NCI-H2227 (cell line): ENCODE data around the gene ABITRAM.
A peak's percentile ranks its signal among the peaks of the same experiment; 100 is the strongest.
"Not testable (repeated sequence)": the region's sequence is repeated elsewhere in the genome, so short reads cannot be mapped to it uniquely, and the experiment has no call there.

Experiments
- DNase-seq: peaks from one replicate; lab custom pipeline; 2025; ENCODE audit not compliant: unreplicated experiment; lab: John Stamatoyannopoulos, UW

ABITRAM gene

DNA sequence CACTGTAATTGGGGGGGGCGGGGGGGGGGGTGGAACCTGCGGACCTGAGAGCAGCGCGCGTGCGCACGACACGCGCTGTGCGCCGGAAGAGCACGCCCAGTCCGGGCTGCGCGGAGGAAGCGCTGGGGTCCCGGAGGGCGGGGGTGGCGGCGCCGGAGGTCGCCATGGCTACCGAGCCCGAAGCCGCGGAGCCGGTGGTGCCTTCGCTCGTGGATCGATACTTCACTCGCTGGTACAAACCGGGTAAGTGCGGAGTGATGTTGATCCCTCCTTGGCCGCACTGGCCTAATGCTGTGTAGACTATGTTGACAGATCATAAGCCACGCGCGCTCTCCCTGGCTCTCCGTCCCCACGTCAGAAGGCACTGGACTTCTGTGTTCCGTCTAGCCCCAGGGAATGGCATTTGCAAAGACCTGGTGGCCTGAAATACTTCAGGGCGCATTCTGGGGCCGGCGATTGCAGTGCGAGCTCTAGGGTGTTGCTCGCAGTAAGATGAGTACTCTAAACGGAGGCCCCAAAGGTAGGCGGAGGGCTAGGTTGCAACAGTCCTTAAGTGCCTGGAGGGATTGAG, at the start of gene ABITRAM:
Gene ABITRAM, plus strand, starts transcription at position 78 of the 571 bp plus-strand sequence. Its CDS starts 87 bp downstream, at position 165.
- peak; percentile 87 for DNase-seq

DNA sequence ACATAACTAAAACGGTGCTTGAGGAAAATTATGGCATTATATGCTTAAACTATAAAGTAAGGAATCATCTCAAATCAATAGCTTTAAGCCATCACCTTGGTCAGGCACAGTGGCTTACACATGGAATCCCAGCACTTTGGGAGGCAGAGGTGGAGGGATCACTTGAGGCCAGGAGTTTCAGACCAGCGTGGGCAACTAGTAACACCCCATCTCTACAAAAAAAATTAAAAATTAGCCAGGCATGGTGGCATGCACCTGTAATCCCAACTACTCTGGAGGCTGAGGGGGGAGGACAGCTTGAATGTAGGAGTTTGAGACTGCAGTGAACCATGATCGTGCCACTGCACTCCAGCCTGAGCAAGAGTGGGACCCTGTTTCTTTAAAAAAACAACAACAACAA, 49.5 kb upstream of the ABITRAM start:
- DNase-seq: no peak

DNA sequence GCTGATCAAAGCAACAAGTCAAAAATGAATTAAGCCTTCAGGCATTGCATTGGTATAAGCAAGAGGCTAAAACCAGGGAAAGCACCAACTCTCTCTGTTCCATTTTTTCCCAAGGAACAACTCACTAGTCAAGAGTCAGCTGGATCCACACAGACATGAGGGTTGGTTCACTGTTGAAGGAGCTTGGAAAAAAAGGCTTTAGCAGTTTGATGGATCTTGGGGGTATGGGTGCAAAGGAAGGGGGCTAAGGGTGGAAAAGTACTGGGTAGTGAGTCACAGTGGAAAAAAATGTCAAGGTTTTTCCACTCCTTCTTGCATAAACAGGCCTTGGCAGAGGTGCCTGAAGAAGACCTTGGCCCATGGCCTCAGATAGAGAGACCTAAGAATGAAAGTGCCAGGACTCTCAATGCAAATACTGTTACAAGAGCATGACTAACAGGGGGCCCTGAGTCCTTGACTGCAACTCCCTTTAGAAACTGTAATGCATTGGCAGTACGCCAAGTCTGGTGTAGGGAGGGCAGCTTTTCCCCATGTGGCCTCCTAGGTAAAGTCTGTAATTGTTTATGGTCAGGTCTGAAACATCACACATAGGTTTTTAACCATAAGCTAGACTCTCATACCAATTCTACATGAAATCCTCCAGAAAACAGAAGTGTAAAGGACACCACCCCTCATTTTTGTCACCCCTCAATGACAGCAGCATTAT, 48.4 kb upstream of the ABITRAM start:
- DNase-seq: peak; percentile 76

GRCh38 chr9:108886594-108887271, 47.5 kb upstream of the ABITRAM start:
- DNase-seq: not testable (repeated sequence)

DNA sequence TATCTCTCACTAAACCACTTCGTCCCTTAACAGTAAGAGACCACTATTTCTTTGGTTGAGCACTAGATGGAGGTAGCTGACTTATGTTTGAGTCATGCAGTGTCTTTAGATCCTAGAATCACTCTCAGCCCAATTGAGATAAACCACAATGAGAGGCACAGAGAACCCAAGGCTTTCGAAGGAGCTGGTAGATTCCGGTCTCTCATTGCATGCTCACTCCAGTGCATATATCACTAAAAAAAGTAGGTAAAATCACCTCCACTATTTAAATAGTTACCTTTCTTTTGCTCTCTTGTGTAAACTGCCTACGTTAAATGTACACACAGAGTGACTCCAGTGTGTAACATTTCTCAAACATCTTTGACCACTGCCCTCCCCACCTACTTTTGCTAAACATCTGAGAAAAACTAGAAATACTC, 44.5 kb upstream of the ABITRAM start:
- no peak for DNase-seq

DNA sequence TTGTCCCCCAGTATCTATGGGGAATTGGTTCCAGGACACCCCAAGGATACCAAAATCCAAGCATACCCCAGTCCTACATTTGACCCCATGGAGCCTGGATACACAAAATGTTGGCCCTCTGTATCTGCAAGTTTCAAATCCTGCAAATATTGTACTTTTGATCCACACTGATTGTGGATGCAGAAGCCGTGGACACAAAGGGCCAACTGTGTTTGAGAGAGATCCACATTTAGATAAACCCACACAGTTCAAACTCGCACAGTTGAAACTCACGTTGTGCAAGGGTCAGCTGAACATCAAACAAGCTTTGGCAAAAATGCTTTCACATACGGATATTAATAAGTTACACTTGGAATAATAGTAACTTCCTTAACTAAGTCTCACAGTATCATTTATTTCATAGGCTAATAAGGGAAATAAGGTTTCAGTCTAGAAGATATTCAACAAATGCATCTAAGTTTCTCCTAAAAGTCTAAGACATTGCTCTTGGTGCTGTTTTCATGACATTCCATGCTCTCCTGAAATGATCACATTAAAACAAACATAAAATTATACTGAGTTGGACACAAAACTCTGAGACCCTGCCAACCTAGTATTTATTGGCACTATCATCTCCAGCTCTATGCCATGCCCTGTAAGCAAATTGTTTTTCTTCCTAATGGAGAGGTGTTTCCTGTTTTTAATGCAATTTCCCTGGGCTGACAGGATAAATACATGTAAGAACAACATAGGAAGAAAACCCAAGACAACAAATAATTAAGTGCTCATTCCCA, 39.8 kb upstream of the ABITRAM start:
- DNase-seq: no peak

DNA sequence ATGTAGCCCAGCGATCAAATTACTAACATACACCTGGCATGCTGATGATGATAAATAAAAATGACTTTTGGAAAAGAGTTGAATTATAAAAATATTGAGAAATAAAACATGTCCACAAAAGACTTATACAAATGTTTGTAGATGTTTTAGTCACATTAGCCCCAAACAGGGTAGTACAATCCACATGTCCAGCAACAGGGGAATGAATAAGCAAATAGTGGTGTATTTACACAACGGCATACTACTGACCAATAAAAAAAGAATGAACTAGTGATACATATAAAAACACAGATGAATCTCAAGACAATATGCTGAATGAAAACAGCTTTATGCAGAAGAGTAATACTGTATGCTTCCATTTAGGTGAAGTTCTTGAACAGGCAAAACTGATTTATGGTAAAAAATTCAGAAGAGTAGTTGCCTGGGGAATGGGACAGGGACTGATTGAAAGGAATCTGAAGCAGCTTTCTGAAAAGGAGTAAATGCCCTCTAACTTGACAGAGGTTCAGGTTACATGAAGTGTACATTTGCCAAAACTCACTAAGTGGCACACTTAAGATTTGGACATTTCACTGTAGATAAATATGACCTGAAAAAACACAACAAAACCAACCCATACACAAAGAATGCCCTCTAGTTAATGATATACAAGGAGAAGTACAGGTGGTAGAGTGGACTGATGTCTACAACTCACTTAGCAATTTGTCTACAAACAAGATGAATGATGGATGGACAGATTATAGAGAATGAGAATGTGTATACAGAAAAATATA, 36.7 kb upstream of the ABITRAM start:
- DNase-seq: no peak

GRCh38 chr9:108899023-108899695, 35.0 kb upstream of the ABITRAM start:
- DNase-seq: not testable (repeated sequence)

GRCh38 chr9:108900176-108900575, 34.0 kb upstream of the ABITRAM start:
- no peak for DNase-seq

GRCh38 chr9:108903420-108904103, 30.6 kb upstream of the ABITRAM start:
- no peak for DNase-seq

DNA sequence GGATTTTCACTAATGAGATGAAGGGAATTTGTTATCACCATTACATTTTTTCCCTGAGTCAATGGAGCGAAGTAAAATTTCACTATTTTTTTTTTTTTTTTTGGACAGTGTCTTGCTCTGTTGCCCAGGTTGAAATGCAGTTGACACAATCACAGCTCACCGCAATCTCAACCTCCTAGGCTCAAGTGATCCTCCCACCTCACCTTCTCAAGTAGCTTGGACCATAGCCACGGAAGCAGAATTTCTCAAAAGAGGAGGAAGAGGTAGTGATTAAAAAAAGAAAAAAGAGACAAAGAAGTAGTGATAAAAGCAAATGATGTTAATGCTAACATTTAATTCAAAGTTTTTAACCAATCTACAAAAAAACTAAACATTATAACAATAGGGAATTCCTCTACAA, 30.0 kb upstream of the ABITRAM start:
- no peak for DNase-seq

GRCh38 chr9:108905494-108905893, 28.7 kb upstream of the ABITRAM start:
- DNase-seq: no peak

GRCh38 chr9:108910402-108910801, 23.8 kb upstream of the ABITRAM start:
- DNase-seq: no peak

DNA sequence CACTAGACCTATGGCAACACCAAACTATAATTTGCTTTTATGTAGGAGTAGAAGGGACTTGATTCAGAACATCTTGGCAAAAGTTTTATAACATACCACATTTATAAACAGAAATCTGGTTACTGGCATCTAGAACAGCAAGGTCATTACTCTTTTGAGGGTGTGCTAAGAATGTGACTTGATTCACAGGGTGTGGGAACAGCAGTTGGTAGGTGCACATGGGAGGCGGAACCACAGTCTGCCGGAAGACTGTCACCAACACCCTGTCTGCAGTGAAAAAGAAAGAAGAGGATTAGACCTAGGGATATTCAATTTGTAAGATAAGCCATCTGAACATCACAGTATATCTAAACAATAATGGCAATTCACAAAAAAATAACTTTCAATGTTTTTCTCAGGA, 23.3 kb upstream of the ABITRAM start:
- DNase-seq: no peak

DNA sequence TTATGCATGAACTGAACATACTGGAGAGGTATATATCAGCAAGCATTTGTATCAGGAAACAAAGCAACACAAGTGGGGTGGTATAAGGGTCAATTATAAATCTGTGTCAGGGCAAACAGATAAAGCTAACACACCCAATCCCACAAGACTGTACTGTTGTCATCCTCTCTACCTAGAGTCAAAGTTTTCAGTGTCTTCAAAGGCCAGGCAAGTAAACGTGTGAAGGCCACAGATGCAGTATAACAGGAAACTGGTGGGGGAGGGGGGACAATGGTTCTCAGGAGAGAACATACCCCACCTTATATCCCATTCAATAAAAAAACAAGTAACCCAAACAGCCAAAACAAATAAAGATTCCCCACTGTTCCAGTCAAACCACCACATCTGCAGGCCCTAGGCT, 22.4 kb upstream of the ABITRAM start:
- no peak for DNase-seq

DNA sequence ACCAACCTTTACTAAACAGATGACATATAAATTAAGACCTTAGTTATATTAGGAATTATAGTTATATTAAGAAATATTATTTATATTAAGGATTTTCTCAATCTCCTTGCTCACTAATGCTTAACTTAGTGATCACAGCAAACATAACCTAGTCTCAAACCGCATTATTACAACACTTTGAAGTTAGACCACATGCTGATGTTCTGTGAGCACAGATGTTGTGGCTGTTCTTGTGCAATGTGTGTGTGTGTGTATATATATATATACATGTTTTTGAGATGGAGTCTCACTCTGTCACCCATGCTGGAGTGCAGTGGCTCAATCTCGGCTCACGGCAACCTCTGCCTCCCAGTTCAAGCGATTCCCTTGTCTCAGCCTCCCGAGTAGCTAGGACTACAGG, 20.8 kb upstream of the ABITRAM start:
- DNase-seq: no peak

GRCh38 chr9:108919517-108919916, 14.7 kb upstream of the ABITRAM start:
- DNase-seq: no peak

DNA sequence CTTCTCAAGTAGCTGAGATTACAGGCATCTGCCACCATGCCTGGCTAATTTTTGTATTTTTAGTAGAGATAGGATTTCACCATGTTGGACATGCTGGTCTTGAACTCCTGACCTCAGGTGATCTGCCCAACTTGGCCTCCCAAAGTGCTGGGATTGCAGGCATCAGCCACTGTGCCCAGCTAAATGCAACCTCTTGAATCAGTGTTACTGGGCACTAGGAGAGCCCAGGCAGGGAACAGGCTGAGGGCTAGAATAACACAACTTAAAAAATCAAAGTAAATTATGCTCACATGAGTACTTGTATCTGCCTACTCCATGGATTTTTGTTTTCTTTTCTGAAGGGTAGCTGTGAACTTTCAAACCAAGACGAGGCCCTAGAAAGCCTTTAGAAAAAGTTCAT, 13.8 kb upstream of the ABITRAM start:
- not testable (repeated sequence) for DNase-seq

DNA sequence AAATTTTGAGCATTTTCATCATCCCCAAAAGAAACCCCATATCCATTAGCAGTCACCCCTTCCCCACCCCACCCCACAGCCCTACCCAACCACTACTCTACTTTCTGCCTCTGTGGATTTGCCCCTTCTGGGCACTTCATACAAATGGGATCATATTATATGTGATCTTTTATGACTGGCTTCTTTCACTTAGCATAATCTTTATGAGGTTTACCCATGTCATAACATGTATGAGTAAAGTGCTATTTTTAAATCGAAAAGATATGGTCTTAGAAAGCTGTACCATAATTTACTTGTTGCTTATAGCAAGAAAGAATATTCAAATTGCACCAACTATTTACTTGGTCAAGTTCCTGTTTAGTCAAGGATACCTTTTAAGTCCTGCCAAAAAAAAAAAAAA, 13.0 kb upstream of the ABITRAM start:
- DNase-seq: no peak

GRCh38 chr9:108924466-108924865, 9.7 kb upstream of the ABITRAM start:
- no peak for DNase-seq
